ENCODE measurements around the gene PSRC1. TPM values are rescaled to one million over a fixed set of nuclear protein-coding genes. Genes with fewer than 3 reads are reported as not detected.

The PSRC1 gene
- polyA plus RNA-seq, 1 donor: 11.9 TPM

GRCh38 chr1:109272021-109272799 is 10.7 kb downstream of the PSRC1 start:
- DNase-seq (ENCODE audit: low read depth): no peak

GRCh38 chr1:109271458-109271857 is 11.5 kb downstream of the PSRC1 start:
- DNase-seq (ENCODE audit: low read depth): no peak

- DNase-seq (ENCODE audit: low read depth): no peak
Observed at GRCh38 chr1:109270623-109271317, 12.2 kb downstream of the PSRC1 start.

- DNase-seq (ENCODE audit: low read depth): no peak
Observed at GRCh38 chr1:109269981-109270622, 12.8 kb downstream of the PSRC1 start.

- no peak for DNase-seq (ENCODE audit: low read depth)
Observed at GRCh38 chr1:109269212-109269980, 13.5 kb downstream of the PSRC1 start.

- DNase-seq (ENCODE audit: low read depth): no peak
Observed at GRCh38 chr1:109268431-109269211, 14.3 kb downstream of the PSRC1 start.

- no peak for DNase-seq (ENCODE audit: low read depth)
Observed at GRCh38 chr1:109267743-109268300, 15.1 kb downstream of the PSRC1 start.

- no peak for DNase-seq (ENCODE audit: low read depth)
Observed at GRCh38 chr1:109266965-109267364, 16.0 kb downstream of the PSRC1 start.

GRCh38 chr1:109265741-109266330 is 17.1 kb downstream of the PSRC1 start:
- no peak for DNase-seq (ENCODE audit: low read depth)

GRCh38 chr1:109265016-109265415 is 17.9 kb downstream of the PSRC1 start:
- no peak for DNase-seq (ENCODE audit: low read depth)

GRCh38 chr1:109264379-109264755 is 18.6 kb downstream of the PSRC1 start:
- DNase-seq (ENCODE audit: low read depth): no peak

- no peak for DNase-seq (ENCODE audit: low read depth)
Observed at GRCh38 chr1:109263597-109264378, 19.2 kb downstream of the PSRC1 start.

- DNase-seq (ENCODE audit: low read depth): no peak
Observed at GRCh38 chr1:109263234-109263596, 19.7 kb downstream of the PSRC1 start.

- DNase-seq (ENCODE audit: low read depth): no peak
Observed at GRCh38 chr1:109262231-109263055, 20.5 kb downstream of the PSRC1 start.

GRCh38 chr1:109261578-109261977 is 21.4 kb downstream of the PSRC1 start:
- no peak for DNase-seq (ENCODE audit: low read depth)

GRCh38 chr1:109261006-109261405 is 21.9 kb downstream of the PSRC1 start:
- no peak for DNase-seq (ENCODE audit: low read depth)

GRCh38 chr1:109259674-109260557 is 23.0 kb downstream of the PSRC1 start:
- no peak for DNase-seq (ENCODE audit: low read depth)
